Measurements from ENCODE around the gene PTPRT.

DNA sequence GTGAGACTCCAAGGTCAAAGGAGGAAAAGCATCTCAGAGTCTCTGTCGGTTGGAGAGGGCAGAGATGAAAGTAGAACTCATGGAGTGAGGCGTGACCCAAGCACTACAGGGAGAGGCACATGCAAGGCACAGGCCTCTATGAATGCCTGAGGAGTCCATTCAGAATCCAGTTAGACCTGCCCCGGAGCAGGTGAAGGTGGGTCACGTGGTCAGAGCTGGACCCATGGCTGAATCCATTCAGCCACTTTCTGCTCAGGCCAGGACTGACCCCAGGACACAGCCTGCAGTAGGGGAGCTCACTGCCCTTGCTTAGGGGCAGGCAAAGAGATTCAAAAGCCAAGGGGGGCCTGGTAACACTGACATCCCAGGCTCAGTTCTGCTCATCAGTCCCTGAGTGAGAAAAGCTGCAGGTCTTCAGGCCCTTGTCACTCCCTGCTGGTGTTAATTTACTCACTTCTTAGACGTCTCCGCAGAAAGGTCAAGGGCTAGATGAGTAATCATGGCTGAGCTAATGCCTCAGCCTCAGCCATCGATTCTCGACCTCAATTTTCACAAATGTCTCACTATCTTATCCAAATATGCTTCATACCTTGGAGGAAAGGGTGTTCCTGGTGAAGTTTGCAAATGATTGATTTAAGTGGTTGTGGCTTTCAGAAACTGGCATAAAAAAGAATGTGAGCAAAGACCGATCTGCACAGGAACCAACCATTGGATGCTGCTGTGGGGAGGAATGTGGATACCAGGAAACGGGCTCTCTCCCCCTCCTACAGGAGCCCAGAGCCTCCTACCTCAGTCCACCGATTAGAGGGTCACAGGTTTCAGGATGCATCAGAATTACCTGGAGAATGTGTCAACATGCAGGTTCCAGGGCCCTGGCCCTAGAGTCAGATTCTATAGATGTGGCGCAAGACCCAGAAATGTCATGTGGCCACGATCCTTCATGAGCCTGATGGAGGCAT, 584.4 kb downstream of the PTPRT start:
- TF ChIP-seq, protein P1, sequence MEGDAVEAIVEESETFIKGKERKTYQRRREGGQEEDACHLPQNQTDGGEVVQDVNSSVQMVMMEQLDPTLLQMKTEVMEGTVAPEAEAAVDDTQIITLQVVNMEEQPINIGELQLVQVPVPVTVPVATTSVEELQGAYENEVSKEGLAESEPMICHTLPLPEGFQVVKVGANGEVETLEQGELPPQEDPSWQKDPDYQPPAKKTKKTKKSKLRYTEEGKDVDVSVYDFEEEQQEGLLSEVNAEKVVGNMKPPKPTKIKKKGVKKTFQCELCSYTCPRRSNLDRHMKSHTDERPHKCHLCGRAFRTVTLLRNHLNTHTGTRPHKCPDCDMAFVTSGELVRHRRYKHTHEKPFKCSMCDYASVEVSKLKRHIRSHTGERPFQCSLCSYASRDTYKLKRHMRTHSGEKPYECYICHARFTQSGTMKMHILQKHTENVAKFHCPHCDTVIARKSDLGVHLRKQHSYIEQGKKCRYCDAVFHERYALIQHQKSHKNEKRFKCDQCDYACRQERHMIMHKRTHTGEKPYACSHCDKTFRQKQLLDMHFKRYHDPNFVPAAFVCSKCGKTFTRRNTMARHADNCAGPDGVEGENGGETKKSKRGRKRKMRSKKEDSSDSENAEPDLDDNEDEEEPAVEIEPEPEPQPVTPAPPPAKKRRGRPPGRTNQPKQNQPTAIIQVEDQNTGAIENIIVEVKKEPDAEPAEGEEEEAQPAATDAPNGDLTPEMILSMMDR (IDR thresholded peaks at IDR 0.05), result no peak
- no peak for TF ChIP-seq POLR2AphosphoS5 (IDR thresholded peaks at IDR 0.05)
- no peak for TF ChIP-seq EP300 (IDR thresholded peaks at IDR 0.05)
- TF ChIP-seq POLR2A (IDR thresholded peaks at IDR 0.05), result no peak

Measured in suprapubic skin (tissue), 4 donors.